Skin of body (tissue), 2 donors: ENCODE measurements around the gene SCGB1C2. TPM values are rescaled to one million over a fixed set of nuclear protein-coding genes. Genes with fewer than 3 reads are reported as not detected.

ENCODE experiments used
- small RNA-seq: library from RNA; depleted of rRNA; stranded (forward); fragments of <200 nt; gene quantifications from one replicate; pipeline ENCODE3, GENCODE V24; 2014; ENCODE audit warnings: low replicate concordance
- total RNA-seq: library from RNA; depleted of rRNA; stranded (reverse); fragments of >200 nt; gene quantifications from one replicate; pipeline ENCODE4 v1.2.3, GENCODE V29; 2014

The SCGB1C2 gene
- total RNA-seq, 1 donor from 2014 or later, result not detected

Small RNAs within 50 kb of the gene (small RNA-seq; reads per million reads assigned to genes)
- gene RF00026, result not detected

Other genes starting within 250 kb of the SCGB1C2 start
- gene DOC2B, start 44.1 kb downstream of the SCGB1C2 start, total RNA-seq, result 4.4 TPM
- 4.8 TPM for gene RPH3AL, start 215.2 kb downstream of the SCGB1C2 start, total RNA-seq